ENCODE data around the gene TTF1.
"Not testable (repeated sequence)": the region's sequence is repeated elsewhere in the genome, so short reads cannot be mapped to it uniquely, and the experiment has no call there.

Gene TTF1

DNA sequence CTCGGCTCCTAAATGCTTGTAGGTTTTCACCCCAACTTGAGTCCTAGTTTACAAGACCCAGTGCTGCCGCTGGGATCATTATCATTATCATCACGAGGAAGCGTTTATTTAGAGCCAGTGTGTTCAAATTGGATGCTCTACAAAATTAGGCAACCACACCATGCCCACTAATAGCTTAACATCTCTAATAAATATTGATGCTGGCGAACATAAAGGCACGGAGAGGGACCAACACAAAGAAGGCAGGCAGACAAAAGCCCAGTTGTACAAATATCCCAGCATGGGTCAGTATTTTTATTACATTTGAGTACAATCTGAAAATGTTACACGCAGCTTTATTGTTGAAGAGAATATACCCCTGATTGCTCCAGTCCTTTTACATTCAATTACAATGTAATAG, 8.1 kb upstream of the TTF1 start:
- no peak for DNase-seq (ENCODE audit: low read depth in 2 of 3, low spot score in 1 of 3)

DNA sequence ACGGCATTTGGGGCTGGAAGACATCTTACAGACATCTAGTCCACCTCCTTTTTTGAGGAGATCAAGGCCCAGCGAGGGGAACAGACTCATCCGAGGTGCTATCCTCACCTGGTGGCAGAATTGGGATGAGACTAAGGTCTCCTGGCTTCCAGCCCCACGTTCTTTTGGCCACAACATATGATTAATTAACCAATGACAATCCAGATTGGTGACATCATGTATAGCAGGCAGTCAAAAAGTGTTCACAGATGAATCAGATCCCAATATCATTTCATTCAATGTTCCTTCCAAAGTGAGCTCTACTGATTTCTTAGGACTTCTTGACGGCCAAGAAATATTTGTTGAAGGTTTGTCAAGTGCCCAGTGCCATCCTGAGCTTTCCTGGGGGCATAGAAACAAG, 7.3 kb upstream of the TTF1 start:
- no peak for DNase-seq (ENCODE audit: low read depth in 2 of 3, low spot score in 1 of 3)

DNA sequence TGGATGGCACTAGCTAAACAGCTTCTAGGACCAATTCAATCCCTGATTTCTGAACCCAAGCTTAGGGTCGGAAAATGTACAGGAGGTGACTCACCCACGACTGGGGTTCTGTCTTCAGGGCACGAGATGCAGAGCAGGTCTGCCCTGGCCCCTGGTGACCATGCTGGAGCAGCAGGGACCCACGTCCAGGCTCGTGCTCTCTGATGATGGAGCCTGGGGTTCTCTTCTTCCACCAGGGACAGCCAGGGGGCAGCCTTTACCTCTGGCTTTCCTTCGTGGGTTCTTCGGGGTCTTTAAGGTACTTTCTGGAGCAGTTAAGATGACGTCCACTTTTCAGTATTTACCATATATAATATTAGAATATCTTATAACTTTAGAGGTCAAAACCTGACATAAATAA, 5.4 kb upstream of the TTF1 start:
- peak in 1 of 3 donors; percentile 5 for DNase-seq (ENCODE audit: low read depth in 2 of 3, low spot score in 1 of 3)

DNA sequence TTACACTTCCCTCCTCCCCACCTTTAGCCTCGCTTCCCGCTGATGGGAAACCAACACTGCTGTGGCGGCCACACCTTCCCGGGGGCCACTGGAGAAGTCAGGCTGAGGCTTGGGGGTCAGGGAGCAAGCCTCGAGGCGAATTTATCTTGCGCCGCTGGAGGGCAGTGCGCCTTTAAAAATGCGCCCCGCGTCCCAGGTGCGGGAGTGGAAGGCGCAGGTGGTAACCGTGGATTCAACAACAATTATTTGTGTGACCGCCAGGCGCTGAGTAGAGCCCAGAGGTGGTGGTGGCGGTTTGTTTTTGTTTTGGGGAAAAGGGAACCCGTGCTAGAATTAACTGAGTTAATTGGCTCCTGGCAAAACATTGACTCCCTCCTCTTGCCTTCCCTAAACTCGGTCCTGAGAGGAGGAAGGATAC, 4.5 kb upstream of the TTF1 start:
- peak; percentile 54 to 57 (median 56) for DNase-seq (ENCODE audit: low read depth in 2 of 3, low spot score in 1 of 3)

DNA sequence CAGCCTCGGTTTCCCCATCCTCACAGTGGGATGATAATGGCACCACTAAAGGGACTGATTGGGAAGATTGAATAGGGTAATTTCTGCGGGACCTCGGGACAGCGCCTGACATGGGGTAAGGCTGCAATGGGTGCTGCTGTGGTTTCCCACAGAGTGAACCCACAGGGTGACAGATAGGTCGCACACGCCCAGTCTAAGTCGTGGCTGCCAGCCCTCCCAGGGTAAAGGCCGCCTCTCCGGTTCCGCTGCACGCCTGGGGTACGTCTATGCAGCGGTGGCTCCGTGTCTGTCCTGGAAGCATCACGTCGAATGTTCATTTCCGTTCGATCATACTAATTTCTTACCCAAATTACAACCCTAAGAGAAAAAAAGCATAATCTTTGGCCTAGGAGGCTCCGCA, 4.0 kb upstream of the TTF1 start:
- DNase-seq (ENCODE audit: low read depth in 2 of 3, low spot score in 1 of 3), result peak in 1 of 3 donors; percentile 7

DNA sequence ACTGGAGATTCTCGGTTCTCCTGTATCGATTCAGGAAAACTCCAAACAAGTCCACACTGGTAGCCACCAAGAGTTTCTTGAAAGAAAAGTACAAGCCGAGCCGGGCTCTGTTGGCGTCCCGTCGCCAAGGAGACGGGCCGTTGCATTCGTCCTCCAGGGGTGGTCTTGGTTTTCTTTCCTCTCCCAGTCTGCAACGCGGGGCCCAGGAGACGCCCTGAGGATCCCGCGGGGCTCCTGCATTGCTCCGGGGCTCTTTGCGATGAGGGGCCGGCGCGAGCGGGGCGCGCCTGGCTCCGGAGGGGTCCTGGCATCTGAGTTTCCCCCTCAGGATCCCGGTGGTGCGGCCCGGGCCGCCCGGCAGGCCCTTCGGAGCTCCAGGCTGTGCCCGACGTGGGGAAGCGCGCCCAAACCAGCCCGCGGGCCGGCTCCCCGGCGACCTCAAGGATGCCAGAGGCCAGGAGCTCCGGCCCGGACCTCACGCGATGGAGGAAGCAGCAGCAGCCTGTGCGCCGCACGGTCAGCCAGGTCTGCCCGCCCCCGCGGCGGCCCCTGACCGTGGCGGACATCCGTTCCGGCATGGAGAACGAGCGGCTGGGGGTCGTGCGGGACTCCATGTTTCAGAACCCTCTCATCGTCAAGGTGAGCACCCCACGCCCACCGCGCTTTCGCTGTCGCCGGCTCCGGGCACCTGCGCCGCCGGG, 3.3 kb upstream of the TTF1 start, which contains the start of gene CFAP77:
CFAP77 (plus strand) TSS at position 384 of the 701 bp plus-strand sequence; CDS start at position 445, 61 bp downstream.
- peak in 1 of 3 donors; percentile 21 for DNase-seq (ENCODE audit: low read depth in 2 of 3, low spot score in 1 of 3)

DNA sequence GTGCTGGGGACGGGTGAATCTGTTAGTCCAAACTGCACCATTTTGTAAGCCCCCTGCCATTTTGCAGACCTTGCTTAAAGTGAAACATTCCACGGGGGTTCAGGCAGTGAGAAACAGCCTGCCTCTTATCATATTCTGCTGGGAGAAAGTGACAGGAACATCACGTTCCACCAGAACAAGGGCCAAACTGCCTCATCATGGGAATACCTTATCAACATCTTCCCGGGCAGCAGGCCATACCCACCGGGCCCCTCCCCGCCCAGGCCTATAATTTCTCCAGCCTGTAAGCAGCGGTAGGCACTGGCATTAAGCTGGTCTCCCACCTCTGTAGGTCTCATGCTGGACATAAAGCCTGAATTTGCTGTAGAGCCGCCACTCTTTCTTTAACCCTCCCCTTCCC, 1.9 kb upstream of the TTF1 start:
- DNase-seq (ENCODE audit: low read depth in 2 of 3, low spot score in 1 of 3), result no peak

DNA sequence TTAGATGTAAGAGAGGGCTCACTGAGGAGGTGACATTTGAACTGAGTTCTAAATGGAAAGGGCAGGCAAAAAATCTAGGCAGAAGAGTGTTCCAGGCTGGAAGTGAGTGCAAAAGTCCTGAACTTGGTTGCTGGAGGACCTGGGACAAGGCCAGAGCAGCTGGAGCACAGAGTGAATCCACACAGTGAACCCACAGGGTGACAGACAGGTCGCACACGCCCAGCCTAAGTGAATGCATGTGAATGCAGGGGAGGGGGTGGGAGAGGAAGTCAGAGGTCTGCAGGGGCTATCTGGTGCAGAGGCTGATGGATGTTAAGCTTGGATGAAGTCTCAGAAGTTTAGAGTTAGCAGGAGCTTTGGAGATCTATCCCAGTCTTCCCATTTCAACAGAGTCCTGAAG, 556 bp upstream of the TTF1 start:
- no peak for DNase-seq (ENCODE audit: low read depth in 2 of 3, low spot score in 1 of 3)

DNA sequence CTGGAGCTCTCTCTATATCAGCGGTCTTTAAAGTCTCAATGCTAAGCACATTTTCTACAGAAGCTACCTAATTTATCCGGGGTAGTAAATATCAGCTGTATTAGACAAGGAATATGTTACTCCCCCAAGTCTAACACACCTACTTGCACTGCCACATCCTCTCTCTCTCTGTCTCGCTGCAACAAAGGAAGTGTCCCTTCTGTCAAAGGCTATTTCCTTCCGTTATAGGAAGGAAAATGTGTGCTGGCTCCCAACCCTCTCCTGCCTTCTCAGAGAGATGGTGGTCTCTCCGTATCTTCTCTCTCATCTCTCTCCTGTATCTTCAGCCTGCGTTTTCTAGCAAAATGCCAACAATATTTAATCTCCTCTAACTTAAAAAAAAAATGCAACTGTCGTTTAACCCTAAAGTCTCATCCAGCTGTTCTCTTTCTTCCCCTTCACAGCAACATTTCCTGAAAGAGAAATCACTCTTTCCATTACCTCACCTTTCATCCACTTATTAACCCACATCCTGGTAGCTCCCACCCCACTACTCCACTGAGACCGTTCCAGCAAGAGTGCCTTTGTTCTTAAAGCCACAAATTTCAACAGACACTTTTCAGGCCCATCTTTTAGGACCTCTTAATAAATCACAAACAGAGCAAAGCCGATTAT, 2.3 kb downstream of the TTF1 start:
- no peak for DNase-seq (ENCODE audit: low read depth in 2 of 3, low spot score in 1 of 3)

DNA sequence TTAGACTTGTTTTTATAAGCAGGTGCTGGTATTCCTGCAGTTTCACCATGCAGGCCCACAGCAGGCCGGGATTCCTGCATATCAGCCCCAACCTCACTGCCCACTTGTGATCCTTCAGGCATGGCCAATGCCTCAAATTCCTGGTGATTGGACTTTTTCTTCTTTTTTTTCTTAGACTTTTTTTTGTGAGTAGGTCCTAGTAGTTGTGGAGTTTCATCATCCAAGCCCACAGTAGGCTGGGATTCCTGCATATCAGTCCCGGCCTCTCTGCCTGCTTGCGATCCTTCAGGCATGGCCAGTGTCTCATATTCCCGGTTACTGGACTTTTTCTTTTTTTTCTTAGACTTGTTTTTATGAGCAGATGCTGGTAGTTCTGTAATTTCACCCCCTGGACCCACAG, 4.8 kb downstream of the TTF1 start:
- no peak for DNase-seq (ENCODE audit: low read depth in 2 of 3, low spot score in 1 of 3)

DNA sequence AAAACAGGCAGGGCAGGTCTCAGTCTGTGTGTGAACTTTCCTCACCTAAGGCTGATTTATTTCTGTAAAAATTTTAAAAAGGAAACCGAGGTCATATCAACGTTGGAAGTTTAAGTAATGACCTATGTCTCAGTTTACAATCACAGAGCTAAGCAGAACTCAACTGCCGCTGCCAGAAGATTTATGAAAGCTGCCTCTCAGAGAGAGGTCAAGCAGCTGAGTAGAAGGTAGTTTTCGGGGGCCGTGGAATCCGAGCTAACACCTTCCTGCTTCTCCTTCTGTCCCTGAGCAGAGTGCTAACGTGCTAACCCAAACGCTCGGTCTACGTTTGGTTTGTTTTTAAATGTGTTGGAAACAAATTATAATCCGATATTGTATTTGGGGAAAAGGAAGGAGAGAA, 11.1 kb downstream of the TTF1 start:
- no peak for DNase-seq (ENCODE audit: low read depth in 2 of 3, low spot score in 1 of 3)

DNA sequence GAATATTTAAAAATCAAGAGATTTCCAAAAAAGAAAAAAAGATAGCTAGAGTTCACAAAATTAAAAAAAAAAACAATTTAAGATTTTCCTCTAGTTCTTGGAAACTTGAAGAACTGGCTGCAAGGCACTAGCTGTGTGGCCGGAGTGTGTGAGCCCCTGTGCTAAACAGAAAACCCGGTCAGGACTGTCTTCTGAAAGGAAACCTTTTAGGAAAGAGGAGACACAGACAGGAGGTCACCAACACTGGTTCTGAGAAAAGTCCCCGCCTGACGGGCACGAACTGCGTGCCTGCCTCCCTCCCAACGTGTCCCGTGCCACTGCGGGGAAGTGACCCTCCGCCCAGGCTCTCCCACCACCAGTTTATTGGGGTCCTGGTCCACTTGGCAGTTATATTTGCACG, 15.2 kb downstream of the TTF1 start:
- DNase-seq (ENCODE audit: low read depth in 2 of 3, low spot score in 1 of 3), result no peak

DNA sequence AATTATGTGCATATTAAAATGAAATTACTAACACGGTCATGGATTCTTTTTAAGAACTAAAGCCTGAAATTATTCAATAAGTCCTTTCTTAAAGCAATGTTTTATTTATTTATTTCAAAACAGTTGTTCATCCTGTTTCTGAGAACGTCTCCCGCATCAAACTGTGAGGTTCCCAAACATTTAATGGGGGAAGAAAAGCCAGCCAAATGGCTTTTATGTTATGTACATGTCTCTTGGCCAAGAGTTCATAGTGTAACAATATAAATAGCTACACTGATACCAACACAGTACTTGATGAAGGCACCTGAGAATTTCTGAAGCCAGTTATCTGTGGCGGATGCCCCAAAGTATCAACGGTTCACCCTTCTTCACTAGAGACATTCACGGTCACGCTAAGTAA, 15.7 kb downstream of the TTF1 start:
- DNase-seq (ENCODE audit: low read depth in 2 of 3, low spot score in 1 of 3), result no peak

DNA sequence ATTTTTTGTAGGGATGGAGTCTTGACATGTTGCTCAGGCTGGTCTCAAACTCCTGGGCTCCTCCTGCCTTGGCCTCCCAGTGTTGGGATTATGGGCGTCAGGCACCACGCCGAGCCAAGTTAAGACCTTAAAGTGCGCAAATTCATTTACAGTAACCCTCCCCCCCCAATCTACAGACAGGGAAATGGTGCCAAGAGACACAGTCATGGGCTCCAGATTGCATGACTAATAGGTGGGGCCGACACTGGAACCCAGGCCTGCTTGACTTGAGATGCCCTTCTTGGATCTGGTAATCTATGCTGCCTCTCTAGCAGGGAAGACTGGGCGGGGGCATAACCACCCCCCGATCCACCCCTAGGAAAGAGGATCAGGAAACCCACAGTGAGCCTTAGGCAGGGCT, 19.5 kb downstream of the TTF1 start:
- DNase-seq (ENCODE audit: low read depth in 2 of 3, low spot score in 1 of 3), result no peak

DNA sequence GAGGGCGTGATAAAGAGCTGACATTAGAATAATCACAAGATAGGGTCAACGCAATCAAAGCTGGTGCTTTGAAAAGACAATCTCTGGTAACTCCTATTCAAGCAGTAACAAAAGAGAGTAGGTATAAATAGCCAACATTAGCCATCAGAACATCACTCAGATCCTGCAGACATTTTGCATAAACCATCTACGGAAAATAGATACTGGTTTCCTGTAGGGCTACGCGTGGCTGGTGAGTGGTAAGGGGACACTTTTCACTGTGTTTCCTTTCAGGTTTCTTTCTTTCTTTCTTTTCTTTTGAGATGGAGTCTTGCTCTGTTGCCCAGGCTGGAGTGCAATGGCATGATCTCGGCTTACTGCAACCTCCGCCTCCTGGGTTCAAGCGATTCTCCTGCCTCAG, 22.3 kb downstream of the TTF1 start:
- no peak for DNase-seq (ENCODE audit: low read depth in 2 of 3, low spot score in 1 of 3)

DNA sequence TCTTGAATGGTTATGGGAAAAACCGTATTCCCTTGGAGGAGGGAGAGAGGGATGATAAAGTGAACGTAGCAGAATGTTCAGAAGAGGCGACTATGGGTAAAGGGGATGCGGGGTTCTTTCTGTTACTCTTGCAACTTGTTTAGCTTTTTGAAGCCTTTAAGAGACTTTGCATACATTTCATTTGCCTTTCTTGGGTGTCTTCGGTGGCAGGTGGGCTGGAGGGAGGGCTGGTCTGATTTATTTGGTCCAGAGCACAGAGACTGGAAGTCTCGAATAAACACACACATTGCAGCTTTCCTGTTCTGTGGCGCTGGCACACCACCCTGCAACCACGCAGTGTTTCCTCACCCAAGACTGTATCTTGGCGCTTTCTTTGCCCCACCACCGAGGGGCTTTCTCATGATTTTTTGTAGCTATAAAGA, 23.2 kb downstream of the TTF1 start:
- DNase-seq (ENCODE audit: low read depth in 2 of 3, low spot score in 1 of 3), result no peak

DNA sequence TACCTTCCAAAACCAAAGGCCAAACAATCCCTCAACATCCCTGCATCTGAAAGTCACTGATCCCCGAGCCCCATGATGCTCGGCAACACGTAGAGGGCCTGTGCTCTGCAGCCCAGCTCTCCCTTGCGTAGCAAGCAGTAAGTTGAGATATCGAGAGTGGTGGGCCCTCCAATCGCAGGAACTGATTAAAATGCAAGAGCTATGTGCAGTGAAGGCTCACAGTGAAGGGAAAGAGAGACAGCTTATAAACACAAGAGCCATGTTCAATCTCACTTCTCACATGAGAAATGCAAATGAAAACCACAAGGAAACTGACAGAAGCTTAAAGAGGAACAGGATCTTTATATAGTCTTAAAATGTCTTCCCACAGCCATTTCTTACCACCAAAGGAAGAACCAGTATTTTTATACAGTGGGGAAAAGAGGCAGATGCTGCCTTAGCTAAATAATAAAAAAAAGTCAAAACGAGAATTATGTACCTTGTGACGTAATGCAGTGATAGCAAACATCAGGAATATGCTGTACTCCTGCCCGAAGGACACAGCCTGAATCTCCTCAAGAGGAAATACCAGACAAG, 24.6 kb downstream of the TTF1 start:
- DNase-seq (ENCODE audit: low read depth in 2 of 3, low spot score in 1 of 3), result no peak

DNA sequence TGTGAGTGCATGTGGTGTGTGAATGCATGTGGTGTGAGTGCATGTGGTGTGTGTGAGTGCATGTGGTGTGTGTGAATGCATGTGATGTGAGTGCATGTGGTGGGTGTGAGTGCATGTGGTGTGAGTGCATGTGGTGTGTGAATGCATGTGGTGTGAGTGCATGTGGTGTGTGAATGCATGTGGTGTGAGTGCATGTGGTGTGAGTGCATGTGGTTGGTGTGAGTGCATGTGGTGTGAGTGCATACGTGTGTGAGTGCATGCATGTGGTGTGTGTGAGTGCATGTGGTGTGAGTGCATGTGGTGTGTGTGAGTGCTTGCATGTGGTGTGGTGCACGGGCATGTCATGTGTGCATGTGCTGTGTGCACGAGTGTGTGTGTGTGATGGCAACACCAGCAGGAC, 28.2 kb downstream of the TTF1 start:
- not testable (repeated sequence) for DNase-seq (ENCODE audit: low read depth in 2 of 3, low spot score in 1 of 3)

DNA sequence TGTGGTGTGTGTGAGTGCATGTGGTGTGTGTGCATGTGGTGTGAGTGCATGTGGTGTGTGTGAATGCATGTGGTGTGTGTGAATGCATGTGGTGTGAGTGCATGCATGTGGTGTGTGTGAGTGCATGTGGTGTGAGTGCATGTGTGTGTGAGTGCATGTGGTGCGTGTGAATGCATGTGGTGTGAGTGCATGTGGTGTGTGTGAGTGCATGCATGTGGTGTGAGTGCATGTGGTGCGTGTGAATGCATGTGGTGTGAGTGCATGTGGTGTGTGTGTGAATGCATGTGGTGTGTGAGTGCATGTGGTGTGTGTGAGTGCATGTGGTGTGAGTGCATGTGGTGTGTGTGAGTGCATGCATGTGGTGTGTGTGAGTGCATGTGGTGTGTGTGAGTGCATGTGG, 28.9 kb downstream of the TTF1 start:
- DNase-seq (ENCODE audit: low read depth in 2 of 3, low spot score in 1 of 3), result not testable (repeated sequence)

DNA sequence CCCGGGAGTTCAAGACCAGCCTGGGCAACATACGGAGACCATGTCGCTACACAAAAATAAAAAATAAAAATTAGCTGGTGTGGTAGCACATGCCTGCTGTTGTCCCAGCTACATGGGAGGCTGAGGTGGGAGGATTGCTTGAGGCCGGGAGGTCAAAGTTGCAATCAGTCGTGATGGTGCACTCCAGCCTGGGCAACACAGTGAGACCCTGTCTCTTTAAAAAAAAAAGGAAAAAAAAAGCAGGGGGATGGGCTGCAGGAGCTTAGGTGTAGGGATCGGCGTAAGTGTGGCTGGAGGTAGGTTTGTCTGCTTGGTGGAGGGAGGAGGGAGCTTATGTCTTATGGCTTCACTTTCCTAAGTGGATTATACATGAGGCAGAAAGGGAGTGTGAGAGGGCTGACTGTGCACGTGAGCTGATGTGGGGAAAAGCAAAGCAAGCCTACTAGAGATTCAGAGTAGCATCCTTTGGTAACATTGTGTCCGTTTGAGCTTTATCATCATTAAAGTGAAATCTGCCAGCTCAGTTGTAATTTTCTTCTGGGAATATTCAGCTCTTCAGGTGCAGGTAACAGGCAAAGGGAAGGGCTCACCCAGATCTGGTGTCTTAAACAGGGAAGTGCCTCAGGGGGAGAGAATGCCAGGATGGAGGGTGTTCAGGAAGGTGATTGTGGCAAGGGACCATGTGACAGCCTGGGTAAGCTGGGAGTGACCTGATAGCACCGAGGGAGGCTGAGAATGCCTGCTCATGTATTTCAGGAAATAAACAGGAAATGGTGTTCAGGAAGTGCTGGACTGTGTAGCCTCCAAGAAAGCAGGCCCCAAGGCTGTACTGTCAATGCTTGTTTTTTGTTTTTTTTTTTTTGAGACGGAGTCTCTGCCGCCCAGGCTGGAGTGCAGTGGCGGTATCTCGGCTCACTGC, 34.2 kb downstream of the TTF1 start:
- no peak for DNase-seq (ENCODE audit: low read depth in 2 of 3, low spot score in 1 of 3)

DNA sequence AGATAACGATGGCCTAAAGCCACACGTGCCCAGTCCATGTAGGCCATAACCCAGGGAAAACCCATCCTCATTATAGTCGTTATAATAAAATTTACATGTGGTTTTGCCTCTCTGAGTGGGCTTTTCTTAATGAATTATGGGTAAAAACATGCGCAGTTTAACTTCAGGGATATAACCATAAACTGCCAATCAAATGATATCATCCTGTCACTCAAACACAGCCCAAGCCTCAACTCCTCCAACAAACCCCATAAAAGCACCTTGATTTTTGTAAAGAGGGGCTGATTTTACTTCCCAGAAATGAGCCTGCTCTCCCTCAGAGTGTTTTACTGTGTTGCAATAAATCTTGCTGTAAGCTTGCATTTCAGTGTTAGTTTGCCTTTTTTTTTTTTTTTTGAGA, 36.0 kb downstream of the TTF1 start:
- no peak for DNase-seq (ENCODE audit: low read depth in 2 of 3, low spot score in 1 of 3)
